A673 (cell line): ENCODE measurements around the gene PARD3. TPM values are rescaled to one million over a fixed set of nuclear protein-coding genes. Genes with fewer than 3 reads are reported as not detected.

Experiments
- BruUV-seq: library from RNA; stranded (reverse); fragments of 400-500 nt; replicated peaks from 2 replicates; lab custom pipeline; 2021; lab: Mats Ljungman, UMichigan
- CTCF ChIA-PET: fragments of 300-600 bp; sonication (Branson Sonifier 250); formaldehyde crosslinking; loops from one replicate; lab custom pipeline; 2022; ENCODE audit warnings: antibody characterized with exemption; lab: Charles Lee
- POLR2A ChIA-PET: fragments of 300-600 bp; sonication (Branson Sonifier 250); formaldehyde crosslinking; loops from one replicate; lab custom pipeline; 2022; ENCODE audit warnings: antibody characterized with exemption; ENCODE audit not compliant: low non-redundant PET; lab: Charles Lee
- DNase-seq: peaks from one replicate; pipeline ENCODE4 v3.0.0-alpha.2; 2015; ENCODE audit warnings: low spot score
- H3K27ac ChIP-seq: fragments of 200-600 bp; sonication (generic); 2 replicates; pipeline ENCODE4 v1.5.1; 2016; ENCODE audit warnings: mixed run types, low read depth, mild to moderate bottlenecking, mixed read lengths, antibody characterized with exemption, low read length; ENCODE audit not compliant: poor library complexity, severe bottlenecking
- H3K27me3 ChIP-seq: fragments of 200-600 bp; sonication (generic); replicated peaks from 2 replicates; pipeline ENCODE4 v1.6.1; 2017; ENCODE audit warnings: mixed run types, low read depth, mild to moderate bottlenecking, mixed read lengths, antibody characterized with exemption, low read length; ENCODE audit not compliant: insufficient read depth, poor library complexity
- H3K36me3 ChIP-seq: fragments of 200-600 bp; sonication (generic); 2 replicates; pipeline ENCODE4 v1.6.1; 2016; ENCODE audit warnings: mixed run types, mild to moderate bottlenecking, mixed read lengths, antibody characterized with exemption, low read length; ENCODE audit not compliant: insufficient read depth, poor library complexity, severe bottlenecking
- H3K4me1 ChIP-seq: fragments of 200-600 bp; sonication (generic); 2 replicates; pipeline ENCODE4 v1.6.1; 2017; ENCODE audit warnings: mixed run types, mild to moderate bottlenecking, mixed read lengths, antibody characterized with exemption, low read length; ENCODE audit not compliant: insufficient read depth, poor library complexity, severe bottlenecking
- H3K4me3 ChIP-seq: fragments of 200-600 bp; sonication (generic); 2 replicates; pipeline ENCODE4 v1.5.1; 2016; ENCODE audit warnings: low read depth, mixed run types, mild to moderate bottlenecking, mixed read lengths, low read length; ENCODE audit not compliant: poor library complexity, severe bottlenecking
- H3K9me3 ChIP-seq: fragments of 200-600 bp; sonication (generic); 2 replicates; pipeline ENCODE4 v1.6.1; 2016; ENCODE audit warnings: mixed run types, low read depth, mild to moderate bottlenecking, mixed read lengths, antibody characterized with exemption, low read length; ENCODE audit not compliant: poor library complexity, severe bottlenecking
- CTCF ChIP-seq: fragments of 300-800, 200-600 bp; sonication (generic); conservative IDR thresholded peaks from 2 replicates; pipeline ENCODE4 v1.5.1; 2017; ENCODE audit warnings: low read depth, mild to moderate bottlenecking, antibody characterized with exemption, low read length, moderate library complexity, mixed read lengths
- EZH2 ChIP-seq: fragments of 200-600 bp; sonication (generic); IDR thresholded peaks from 2 replicates; pipeline ENCODE4 v1.6.1; 2017; ENCODE audit warnings: borderline replicate concordance, low read depth, mild to moderate bottlenecking, mixed read lengths, antibody characterized with exemption, low read length; ENCODE audit not compliant: poor library complexity, severe bottlenecking
- intact Hi-C: fragments of 100-400 bp; cut with micrococcal nuclease; formaldehyde crosslinking; loops from one replicate; pipeline ENCODE4 v1.10.0; 2022; ENCODE audit not compliant: unreplicated experiment
- total RNA-seq: library from RNA; stranded (reverse); gene quantifications from 2 replicates; pipeline ENCODE4 v1.2.3, GENCODE V29; 2021

The PARD3 gene
- total RNA-seq, 1 experiment from 2014 or later = 28.0 TPM

DNA sequence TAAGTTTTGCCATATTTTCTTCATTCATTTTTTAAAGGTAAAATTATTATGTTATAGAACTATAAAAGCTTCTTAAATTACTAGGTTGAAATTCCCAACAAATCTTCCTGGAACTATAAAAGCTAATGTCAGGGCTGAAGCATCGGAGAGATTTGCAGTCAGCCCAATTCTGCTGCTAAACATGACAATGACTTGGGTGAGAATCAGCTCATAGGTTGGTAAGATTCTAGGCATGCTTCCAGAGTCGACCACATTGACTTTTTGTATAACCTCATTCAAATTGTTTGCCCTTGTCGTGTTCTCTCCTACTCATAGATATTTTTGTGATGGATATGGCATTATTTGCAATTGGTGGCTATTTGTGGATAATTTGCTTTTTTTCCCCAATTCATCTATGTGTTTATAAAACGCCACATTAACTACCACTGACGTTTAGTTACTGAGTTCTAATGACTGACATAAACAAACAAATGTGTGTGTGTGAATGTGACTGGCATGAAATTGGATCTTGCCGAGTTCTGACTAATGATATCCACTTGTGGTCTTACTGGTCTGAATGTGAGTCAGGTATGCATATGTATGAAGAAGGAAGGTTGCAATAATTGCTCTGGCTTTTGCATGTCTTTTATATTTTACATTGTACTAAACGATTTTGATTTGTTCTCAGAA is 579.8 kb downstream of the PARD3 start:
- intact Hi-C loops = no loop called here
- Histone ChIP-seq H3K9me3 (no peaks in the 10 kb centered on the region), H3K4me3 (no peak overlapping the region), H3K27ac (no peak overlapping the region), H3K36me3 (no peaks in the 10 kb centered on the region), H3K27me3 (no peaks in the 10 kb centered on the region), H3K4me1 (peaks cover 10% of the 10 kb centered on the region)
- TF ChIP-seq CTCF (no peak), EZH2 (no peak)
- POLR2A ChIA-PET = no interaction called here
- CTCF ChIA-PET = no interaction called here
- no TSS peak for BruUV-seq
- DNase-seq = peak; percentile 15

DNA sequence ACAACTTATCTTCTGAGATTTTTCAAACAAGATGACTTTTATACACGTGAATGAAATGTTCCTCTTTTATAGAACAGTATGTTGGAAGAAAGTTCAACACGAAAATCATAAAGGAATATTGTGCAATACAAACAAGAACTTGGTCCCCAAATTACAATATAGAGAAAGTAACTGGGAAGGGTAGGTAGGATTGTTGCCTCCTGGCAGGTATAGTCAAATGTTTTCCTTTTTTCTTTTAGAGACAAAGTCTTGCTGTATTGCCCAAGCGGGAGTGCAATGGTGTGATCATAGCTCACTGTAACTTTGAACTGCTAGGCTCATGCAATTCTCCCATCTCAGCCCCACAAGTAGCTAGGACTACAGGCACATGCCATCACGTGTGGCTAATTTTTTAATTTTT is 582.6 kb downstream of the PARD3 start:
- POLR2A ChIA-PET = no interaction called here
- H3K9me3 ChIP-seq = no peaks in the 10 kb centered on the region
- DNase-seq = no peak
- no peak overlapping the region for H3K4me3 ChIP-seq
- BruUV-seq = no TSS peak
- TF ChIP-seq CTCF (no peak), EZH2 (no peak)
- no peak overlapping the region for H3K27ac ChIP-seq
- no peaks in the 10 kb centered on the region for H3K36me3 ChIP-seq
- CTCF ChIA-PET = no interaction called here
- no peaks in the 10 kb centered on the region for H3K4me1 ChIP-seq
- H3K27me3 ChIP-seq = no peaks in the 10 kb centered on the region
- intact Hi-C loops = no loop called here

- no peak for DNase-seq
- Histone ChIP-seq H3K36me3 (no peaks in the 10 kb centered on the region), H3K9me3 (no peaks in the 10 kb centered on the region), H3K27me3 (no peaks in the 10 kb centered on the region), H3K4me3 (no peak overlapping the region), H3K27ac (no peak overlapping the region), H3K4me1 (no peaks in the 10 kb centered on the region)
- TF ChIP-seq CTCF (no peak), EZH2 (no peak)
- intact Hi-C loops = no loop called here
- ChIA-PET CTCF (no interaction called here), POLR2A (no interaction called here)
- BruUV-seq = no TSS peak
Measured at GRCh38 chr10:34231441-34232180, 583.5 kb downstream of the PARD3 start.
